ENCODE measurements around the gene ERVK3-1.

GRCh38 chr19:58354478-58355030, 49.4 kb downstream of the ERVK3-1 start:
- no peak for TF ChIP-seq CTCF (IDR thresholded peaks at IDR 0.05)
- TF ChIP-seq POLR2A (IDR thresholded peaks at IDR 0.05), result no peak
